GM06990 (cell line): ENCODE results near the gene LYSMD4.

Experiments
- DNase-seq: peaks from one replicate; pipeline ENCODE4 v3.0.0-alpha.2; 2011; ENCODE audit not compliant: insufficient read length; ENCODE audit errors: extremely low read depth
- H3K27me3 ChIP-seq: replicated peaks from 2 replicates; pipeline ENCODE4 v1.6.0; 2011; ENCODE audit warnings: low read length; ENCODE audit not compliant: control insufficient read depth, insufficient read depth
- H3K36me3 ChIP-seq: 2 replicates; pipeline ENCODE4 v1.5.1; 2011; ENCODE audit warnings: low read length; ENCODE audit not compliant: control insufficient read depth, insufficient read depth
- H3K4me3 ChIP-seq: replicated peaks from 2 replicates; pipeline ENCODE4 v1.5.1; 2011; ENCODE audit warnings: low read depth, mild to moderate bottlenecking, control low read depth, low read length
- CTCF ChIP-seq: IDR thresholded peaks from 2 replicates; pipeline ENCODE4 v1.5.1; 2011; ENCODE audit warnings: low read length, control low read depth, mild to moderate bottlenecking, inconsistent platforms; ENCODE audit not compliant: insufficient read depth, poor library complexity, severe bottlenecking

Gene LYSMD4

DNA sequence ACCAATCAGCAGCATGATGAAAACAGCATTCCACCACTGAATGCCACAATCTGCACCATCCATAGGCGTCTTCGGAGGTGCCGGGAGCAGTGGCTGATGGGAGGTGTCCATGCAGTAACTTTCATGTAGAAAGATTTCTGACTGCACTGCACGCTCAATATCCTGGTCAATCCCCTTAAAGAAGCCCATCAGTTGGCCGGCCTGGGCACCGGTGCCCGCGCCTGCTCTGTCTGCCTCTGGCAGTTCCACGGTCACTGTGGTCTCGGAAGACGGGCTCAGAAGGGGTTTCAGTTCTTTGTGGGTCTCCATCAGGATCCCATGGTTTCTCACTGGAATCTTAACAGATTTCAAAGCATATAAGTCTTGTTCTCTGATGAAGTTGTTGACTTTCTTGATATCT lies 3.9 kb downstream of the LYSMD4 start:
- Histone ChIP-seq H3K27me3 (no peaks in the 10 kb centered on the region), H3K36me3 (peaks cover 3% of the 10 kb centered on the region), H3K4me3 (no peak overlapping the region)
- DNase-seq, result no peak
- TF ChIP-seq CTCF, result no peak

DNA sequence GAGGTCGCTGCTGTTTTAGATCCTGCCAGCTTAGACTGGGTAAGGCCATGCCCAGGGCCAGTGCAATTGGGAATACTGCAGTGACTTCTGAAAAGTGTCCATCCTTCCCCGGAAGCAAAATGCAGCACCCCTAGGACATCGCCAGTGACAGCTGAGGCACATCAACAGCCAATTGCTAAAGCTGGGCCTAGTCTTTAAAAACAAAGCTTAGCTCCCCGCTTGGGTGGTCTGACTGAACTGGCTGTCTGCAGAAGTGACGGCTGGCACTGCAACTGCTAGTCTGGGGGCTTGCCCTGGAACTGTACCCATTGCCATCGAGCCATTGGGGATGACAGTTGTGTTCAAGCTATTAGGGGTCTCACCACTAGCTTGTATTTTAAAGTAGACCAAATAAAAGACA lies 4.3 kb downstream of the LYSMD4 start:
- DNase-seq, result no peak
- no peak for TF ChIP-seq CTCF
- H3K27me3 ChIP-seq, result no peaks in the 10 kb centered on the region
- H3K36me3 ChIP-seq, result peaks cover 3% of the 10 kb centered on the region
- H3K4me3 ChIP-seq, result no peak overlapping the region

- TF ChIP-seq CTCF, result no peak
These were observed 5.5 kb downstream of the LYSMD4 start for GRCh38 chr15:99727733-99728132.

GRCh38 chr15:99727330-99727729 lies 5.9 kb downstream of the LYSMD4 start:
- DNase-seq, result no peak
- Histone ChIP-seq H3K4me3 (no peak overlapping the region), H3K27me3 (no peaks in the 10 kb centered on the region), H3K36me3 (peaks cover 3% of the 10 kb centered on the region)
- TF ChIP-seq CTCF, result no peak

More at GRCh38 chr15:99727733-99728132, 5.5 kb downstream of the LYSMD4 start:
- no peak overlapping the region for H3K4me3 ChIP-seq
- no peak for DNase-seq
- peaks cover 3% of the 10 kb centered on the region for H3K36me3 ChIP-seq
- no peaks in the 10 kb centered on the region for H3K27me3 ChIP-seq

- DNase-seq, result no peak
- H3K36me3 ChIP-seq, result peaks cover 3% of the 10 kb centered on the region
- H3K27me3 ChIP-seq, result no peaks in the 10 kb centered on the region
- H3K4me3 ChIP-seq, result no peak overlapping the region
- TF ChIP-seq CTCF, result no peak
These were observed 6.9 kb downstream of the LYSMD4 start for GRCh38 chr15:99726333-99726732.

GRCh38 chr15:99722406-99722805 lies 10.8 kb downstream of the LYSMD4 start:
- Histone ChIP-seq H3K4me3 (no peak overlapping the region), H3K27me3 (no peaks in the 10 kb centered on the region), H3K36me3 (no peaks in the 10 kb centered on the region)
- TF ChIP-seq CTCF, result no peak
- no peak for DNase-seq
